GM19455 (cell line): ENCODE results near the gene OR4C3.
"Not testable (repeated sequence)": the region's sequence is repeated elsewhere in the genome, so short reads cannot be mapped to it uniquely, and the experiment has no call there.

Experiments
- ATAC-seq: cut with Tn5 transposase; IDR thresholded peaks from one replicate; pipeline ENCODE4 v1.9.1; 2021; ENCODE audit not compliant: unreplicated experiment

The OR4C3 gene

DNA sequence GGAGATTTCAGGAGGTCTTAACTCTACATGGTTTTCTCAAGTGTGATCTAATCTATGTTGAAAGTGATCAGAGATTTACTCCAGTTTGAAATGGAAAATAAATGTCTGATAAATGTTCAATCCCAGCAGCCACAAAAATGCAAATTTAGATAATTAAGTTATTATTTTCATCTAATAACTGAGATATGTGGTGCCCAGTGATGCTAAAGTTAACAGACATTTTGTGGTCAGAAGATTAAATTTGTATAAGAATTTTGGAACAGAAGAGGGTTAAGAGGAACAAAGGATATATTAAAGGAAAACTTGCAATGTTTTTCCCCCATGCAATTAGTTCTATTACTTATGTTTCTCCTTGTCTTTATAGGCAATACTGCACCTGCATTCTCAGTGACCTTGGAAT lies at the start of gene OR4C3:
Gene OR4C3, plus strand, starts transcription at position 301 of the 400 bp plus-strand sequence. CDS start 102 bp downstream, outside the sequence.
- not testable (repeated sequence) for ATAC-seq

- ATAC-seq: no peak
Observed at GRCh38 chr11:48305923-48306322, 18.8 kb upstream of the OR4C3 start, which contains the start of gene OR4S1. Gene OR4S1, plus strand, starts transcription at chr11:48306223. Its CDS starts 0 bp downstream, at chr11:48306223.

DNA sequence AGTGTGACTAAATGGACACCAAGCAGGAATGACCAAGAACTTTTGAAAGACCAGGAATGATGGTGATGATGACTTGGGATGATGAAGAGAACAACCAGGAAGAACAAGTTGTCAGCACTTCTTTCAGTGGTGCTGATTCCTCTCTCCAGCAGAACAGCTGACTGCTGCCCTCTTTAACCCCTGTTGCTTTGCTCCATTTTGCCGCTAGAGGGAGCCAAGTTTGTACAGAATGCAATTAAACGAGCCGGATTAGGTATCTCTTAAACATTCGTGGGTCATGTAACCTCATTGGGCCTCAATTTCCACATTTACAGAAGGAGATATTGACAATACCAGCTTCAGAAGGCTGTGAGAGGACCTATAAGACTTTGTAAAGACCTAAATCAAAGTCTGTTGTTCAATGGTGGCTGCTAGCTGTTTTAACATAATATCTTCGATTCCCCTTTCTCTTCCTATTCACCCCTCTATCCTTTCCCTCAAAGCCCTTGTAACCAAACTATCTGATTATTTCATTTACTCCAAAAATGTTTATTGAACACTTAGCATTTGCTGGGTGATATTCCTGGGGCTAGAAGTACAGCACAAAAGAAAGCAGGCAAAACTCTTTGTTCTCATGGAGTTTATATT lies 16.8 kb upstream of the OR4C3 start:
- ATAC-seq: peak; percentile 64

DNA sequence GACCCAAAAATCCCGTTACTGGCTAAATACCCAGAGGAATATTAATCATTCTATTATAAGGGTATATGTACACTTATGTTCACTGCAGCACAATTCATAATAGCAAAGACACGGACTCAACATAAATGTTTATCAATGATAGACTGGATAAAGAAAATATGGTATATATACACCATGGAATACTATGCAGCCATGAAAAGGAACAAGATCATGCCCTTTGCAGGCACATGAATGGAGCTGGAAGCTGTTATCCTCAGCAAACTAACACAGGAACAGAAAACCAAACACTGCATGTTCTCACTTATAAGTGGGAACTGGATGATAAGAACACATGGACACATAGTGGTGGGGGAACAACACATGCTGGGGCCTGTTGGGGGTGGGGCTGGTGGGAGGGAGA lies 11.1 kb upstream of the OR4C3 start:
- not testable (repeated sequence) for ATAC-seq

DNA sequence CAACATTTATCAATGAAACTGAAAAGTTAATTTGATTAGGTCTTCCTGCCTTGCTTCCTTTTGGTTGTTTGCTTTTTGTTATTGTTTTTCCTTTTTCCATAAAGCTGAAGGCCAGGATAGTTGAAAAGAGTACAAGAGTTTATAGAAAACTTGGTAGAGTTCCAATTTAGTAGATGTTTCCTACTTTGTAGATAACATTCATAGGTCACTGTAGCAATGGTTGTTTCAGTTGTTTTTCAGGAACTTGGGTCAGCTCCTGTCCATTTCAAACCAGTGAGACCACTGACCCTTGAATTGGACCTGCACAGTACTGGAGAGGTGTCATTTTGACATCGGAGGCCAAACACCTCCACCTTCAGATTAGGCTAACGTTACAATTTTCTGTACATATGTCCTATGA lies 4.9 kb upstream of the OR4C3 start:
- not testable (repeated sequence) for ATAC-seq

GRCh38 chr11:48341466-48341865 lies 16.7 kb downstream of the OR4C3 start:
- no peak for ATAC-seq

- ATAC-seq: not testable (repeated sequence)
Observed at GRCh38 chr11:48342505-48342904, 17.8 kb downstream of the OR4C3 start.

DNA sequence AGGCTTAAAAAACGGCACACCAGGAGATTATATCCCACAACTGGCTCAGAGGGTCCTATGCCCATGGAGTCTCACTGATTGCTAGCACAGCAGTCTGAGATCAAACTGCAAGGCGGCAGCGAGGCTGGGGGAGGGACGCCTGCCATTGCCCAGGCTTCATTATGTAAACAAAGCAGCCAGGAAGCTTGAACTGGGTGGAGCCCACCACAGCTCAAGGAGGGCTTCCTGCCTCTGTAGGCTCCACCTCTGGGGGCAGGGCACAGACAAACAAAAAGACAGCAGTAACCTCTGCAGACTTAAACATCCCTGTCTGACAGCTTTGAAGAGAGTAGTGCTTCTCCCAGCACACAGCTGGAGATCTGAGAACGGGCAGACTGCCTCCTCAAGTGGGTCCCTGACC lies 21.6 kb downstream of the OR4C3 start:
- ATAC-seq: not testable (repeated sequence)

DNA sequence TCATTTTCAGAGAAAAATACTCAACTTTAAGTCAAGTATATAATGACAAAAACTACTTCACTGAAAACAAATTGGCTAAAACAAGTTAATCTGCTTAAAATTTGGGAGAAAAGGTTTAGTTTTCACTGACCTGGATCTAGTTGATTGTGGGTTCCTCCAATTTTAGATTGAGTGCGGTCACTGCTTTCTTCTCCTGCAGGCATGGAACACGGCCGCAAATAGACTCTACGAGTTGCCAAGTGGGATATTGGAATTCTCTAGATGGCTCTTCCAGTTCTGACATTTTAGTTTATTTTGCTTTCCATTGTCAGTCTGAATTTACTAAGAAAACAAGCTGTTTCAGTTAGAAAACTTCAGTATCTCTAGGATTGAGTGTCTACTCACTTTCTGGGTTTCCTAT lies 29.3 kb downstream of the OR4C3 start:
- no peak for ATAC-seq

DNA sequence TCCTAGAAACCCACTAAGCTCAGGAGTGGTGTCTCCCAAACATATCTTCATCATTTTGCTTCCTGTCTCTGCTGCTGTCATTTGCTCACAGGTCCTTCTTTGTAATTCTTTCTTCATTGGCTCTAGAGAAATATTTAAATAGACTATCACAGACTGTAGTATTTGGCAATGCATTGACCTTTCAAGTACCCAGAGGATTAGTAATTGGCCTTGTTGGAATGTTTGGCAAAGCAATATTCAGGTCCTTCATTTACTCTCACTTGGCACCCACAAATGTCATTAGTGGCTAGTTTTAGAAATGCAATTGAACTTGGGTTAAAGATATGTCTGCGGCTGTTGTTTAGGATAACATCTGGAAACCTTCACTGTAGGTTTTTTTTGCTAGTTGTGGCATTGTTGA lies 30.0 kb downstream of the OR4C3 start:
- no peak for ATAC-seq

DNA sequence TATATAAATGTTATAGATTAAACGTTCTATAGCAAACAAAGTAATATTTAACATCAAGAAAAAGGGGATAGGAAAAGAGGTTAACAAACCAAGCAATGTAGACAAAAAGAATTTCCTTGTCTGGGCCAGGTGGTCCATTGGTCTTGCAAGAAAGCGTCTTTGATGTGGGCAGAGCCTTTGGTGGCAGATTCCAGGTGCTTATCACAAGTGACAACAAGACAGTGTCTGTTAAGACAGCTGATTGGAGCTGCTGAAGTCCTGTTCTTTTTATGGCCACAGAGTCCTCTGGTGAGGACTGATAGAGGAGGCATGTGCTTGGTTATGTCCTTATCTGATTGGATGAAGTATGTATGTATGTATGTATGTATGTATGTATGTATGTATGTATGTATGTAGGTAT lies 36.6 kb downstream of the OR4C3 start:
- ATAC-seq: not testable (repeated sequence)

GRCh38 chr11:48366365-48366764 lies 41.6 kb downstream of the OR4C3 start, which contains the start of gene OR4C5:
Gene OR4C5, minus strand, starts transcription at chr11:48366465. Its CDS starts 0 bp downstream, at chr11:48366465.
- ATAC-seq: no peak
